Left lung (tissue), 10 donors: ENCODE results near the gene ATP23. TPM values are rescaled to one million over a fixed set of nuclear protein-coding genes. Genes with fewer than 3 reads are reported as not detected.
A peak's percentile ranks its signal among the peaks of the same experiment; 100 is the strongest.

ENCODE experiments used
- ATAC-seq: fragments of 200-7000 bp; cut with Tn5 transposase; one replicate; pipeline ENCODE4 v1.9.1; 2020; ENCODE audit warnings: moderate library complexity
- DNase-seq, 4 donors: peaks; one replicate each; pipeline ENCODE4 v3.0.0-alpha.2; 2013 to 2020
- H3K27ac ChIP-seq, 2 donors: fragments of 200-600 bp; sonication (generic) in 1 of 2; one replicate each; pipeline versions ENCODE4 v1.5.0 to v1.8.0; 2020 to 2021
- H3K27me3 ChIP-seq, 2 donors: fragments of 200-600 bp; sonication (generic) in 1 of 2; one replicate each; pipeline versions ENCODE4 v1.5.0 to v1.8.0; 2020 to 2021
- H3K36me3 ChIP-seq, 2 donors: fragments of 200-600 bp; sonication (generic) in 1 of 2; one replicate each; pipeline versions ENCODE4 v1.5.0 to v1.8.0; 2020 to 2021
- H3K4me1 ChIP-seq, 2 donors: fragments of 200-600 bp; one replicate each; pipeline ENCODE4 v1.8.0; 2021
- H3K4me3 ChIP-seq, 2 donors: fragments of 200-600 bp; sonication (generic) in 1 of 2; one replicate each; pipeline versions ENCODE4 v1.5.0 to v1.8.0; 2020 to 2021; ENCODE audit warnings: mild to moderate bottlenecking in 1 of 2
- H3K9me3 ChIP-seq, 2 donors: fragments of 200-600 bp; sonication (generic) in 1 of 2; one replicate each; pipeline versions ENCODE4 v1.5.0 to v1.8.0; 2020 to 2021
- intact Hi-C, 2 donors: fragments of 100-400 bp; cut with DNase I; formaldehyde crosslinking; loops; one replicate each; pipeline versions ENCODE4 v1.11.2 to v1.14.2; 2022
- polyA plus RNA-seq, 6 donors: library from polyadenylated mRNA; unstranded; fragments of 120-200 nt; gene quantifications; one replicate each; pipeline ENCODE4 v1.2.1, GENCODE V29; 2013; ENCODE audit not compliant: insufficient read length in 6 of 6
- total RNA-seq, 2 donors: library from RNA; stranded (reverse); fragmentation: NEBNext Ultra II Directional; extraction: Animal tissue kit (Norgen Biotek cat#: 25700); gene quantifications; one replicate each; pipeline ENCODE4 v1.2.1, GENCODE V29; 2021
- TF ChIP-seq, protein P1 (sequence below), 2 donors: fragments of 200-600 bp; sonication (generic) in 1 of 2; IDR thresholded peaks; one replicate each; pipeline versions ENCODE4 v1.5.0 to v1.8.0; 2021; ENCODE audit warnings: antibody characterized with exemption in 2 of 2
- donor health status: DM: no; HTN: yes; CAD: no.
- donor health status: DM: no; HTN: no; CAD: no.

ATP23 gene
- total and polyA plus RNA-seq, 8 donors, result 6.1 to 14.1 (median 9.1) TPM

DNA sequence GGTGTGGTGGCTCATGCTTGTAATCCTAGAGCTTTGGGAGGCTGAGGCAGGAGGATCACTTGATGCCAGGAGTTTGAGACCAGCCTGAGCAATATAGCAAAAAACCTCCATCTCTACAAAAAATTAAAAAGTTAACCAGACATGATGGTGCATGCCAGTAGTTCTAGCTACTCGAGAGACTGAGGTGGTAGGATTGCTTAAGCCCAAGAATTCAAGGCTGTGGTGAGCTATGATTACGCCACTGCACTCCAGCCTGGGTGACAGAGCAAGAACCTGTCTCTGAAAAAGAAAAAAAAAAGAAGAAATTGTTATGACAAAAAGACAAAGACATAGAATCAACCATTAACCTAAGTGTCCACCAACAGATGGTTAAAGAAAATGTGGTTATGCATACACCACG lies 2.1 kb upstream of the ATP23 start:
- peak overlapping the region in 1 of 2 donors; percentile 96 for H3K27ac ChIP-seq
- peaks cover 4 to 47% of the 10 kb centered on the region in 2 donors for H3K4me1 ChIP-seq
- H3K4me3 ChIP-seq, result no peak overlapping the region
- H3K9me3 ChIP-seq, result no peaks in the 10 kb centered on the region
- TF ChIP-seq, protein P1, sequence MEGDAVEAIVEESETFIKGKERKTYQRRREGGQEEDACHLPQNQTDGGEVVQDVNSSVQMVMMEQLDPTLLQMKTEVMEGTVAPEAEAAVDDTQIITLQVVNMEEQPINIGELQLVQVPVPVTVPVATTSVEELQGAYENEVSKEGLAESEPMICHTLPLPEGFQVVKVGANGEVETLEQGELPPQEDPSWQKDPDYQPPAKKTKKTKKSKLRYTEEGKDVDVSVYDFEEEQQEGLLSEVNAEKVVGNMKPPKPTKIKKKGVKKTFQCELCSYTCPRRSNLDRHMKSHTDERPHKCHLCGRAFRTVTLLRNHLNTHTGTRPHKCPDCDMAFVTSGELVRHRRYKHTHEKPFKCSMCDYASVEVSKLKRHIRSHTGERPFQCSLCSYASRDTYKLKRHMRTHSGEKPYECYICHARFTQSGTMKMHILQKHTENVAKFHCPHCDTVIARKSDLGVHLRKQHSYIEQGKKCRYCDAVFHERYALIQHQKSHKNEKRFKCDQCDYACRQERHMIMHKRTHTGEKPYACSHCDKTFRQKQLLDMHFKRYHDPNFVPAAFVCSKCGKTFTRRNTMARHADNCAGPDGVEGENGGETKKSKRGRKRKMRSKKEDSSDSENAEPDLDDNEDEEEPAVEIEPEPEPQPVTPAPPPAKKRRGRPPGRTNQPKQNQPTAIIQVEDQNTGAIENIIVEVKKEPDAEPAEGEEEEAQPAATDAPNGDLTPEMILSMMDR (IDR thresholded peaks at IDR 0.05), result no peak
- H3K36me3 ChIP-seq, result no peaks in the 10 kb centered on the region
- no peaks in the 10 kb centered on the region for H3K27me3 ChIP-seq
- DNase-seq, result no peak
- intact Hi-C loops, result no loop called here
- ATAC-seq, result no peak

GRCh38 chr12:57940052-57940914 lies 1.1 kb upstream of the ATP23 start:
- ATAC-seq (no peak), DNase-seq (no peak)
- H3K27me3 ChIP-seq, result no peaks in the 10 kb centered on the region

DNA sequence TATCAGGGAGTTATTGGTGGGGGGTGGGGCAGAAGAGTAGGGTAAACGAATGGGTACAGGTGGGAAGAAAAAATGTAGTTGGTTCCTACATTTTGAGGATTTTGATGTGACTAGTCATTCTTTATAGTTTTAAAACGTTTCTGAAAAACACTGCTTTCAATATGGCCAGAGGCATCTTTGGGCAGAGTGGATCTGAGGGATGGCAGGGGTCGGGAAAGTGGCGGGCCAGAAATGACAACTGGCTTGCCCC lies 527 bp upstream of the ATP23 start:
- TF ChIP-seq, protein P1 (IDR thresholded peaks at IDR 0.05), result no peak
- DNase-seq, result no peak
- Histone ChIP-seq H3K9me3 (no peaks in the 10 kb centered on the region), H3K27me3 (no peaks in the 10 kb centered on the region), H3K36me3 (no peaks in the 10 kb centered on the region), H3K4me3 (peak overlapping the region; percentile 55 to 67), H3K4me1 (peaks cover 4 to 35% of the 10 kb centered on the region in 2 donors), H3K27ac (peak overlapping the region; percentile 89 to 96)
- intact Hi-C loops, result no loop called here
- no peak for ATAC-seq

More at GRCh38 chr12:57940052-57940914, 1.1 kb upstream of the ATP23 start:
- H3K4me3 ChIP-seq, result peak overlapping the region; percentile 55 to 67
- H3K9me3 ChIP-seq, result no peaks in the 10 kb centered on the region
- TF ChIP-seq, protein P1 (IDR thresholded peaks at IDR 0.05), result no peak
- H3K27ac ChIP-seq, result peak overlapping the region; percentile 89 to 96
- H3K36me3 ChIP-seq, result no peaks in the 10 kb centered on the region
- intact Hi-C loops, result no loop called here
- peaks cover 4 to 40% of the 10 kb centered on the region in 2 donors for H3K4me1 ChIP-seq

DNA sequence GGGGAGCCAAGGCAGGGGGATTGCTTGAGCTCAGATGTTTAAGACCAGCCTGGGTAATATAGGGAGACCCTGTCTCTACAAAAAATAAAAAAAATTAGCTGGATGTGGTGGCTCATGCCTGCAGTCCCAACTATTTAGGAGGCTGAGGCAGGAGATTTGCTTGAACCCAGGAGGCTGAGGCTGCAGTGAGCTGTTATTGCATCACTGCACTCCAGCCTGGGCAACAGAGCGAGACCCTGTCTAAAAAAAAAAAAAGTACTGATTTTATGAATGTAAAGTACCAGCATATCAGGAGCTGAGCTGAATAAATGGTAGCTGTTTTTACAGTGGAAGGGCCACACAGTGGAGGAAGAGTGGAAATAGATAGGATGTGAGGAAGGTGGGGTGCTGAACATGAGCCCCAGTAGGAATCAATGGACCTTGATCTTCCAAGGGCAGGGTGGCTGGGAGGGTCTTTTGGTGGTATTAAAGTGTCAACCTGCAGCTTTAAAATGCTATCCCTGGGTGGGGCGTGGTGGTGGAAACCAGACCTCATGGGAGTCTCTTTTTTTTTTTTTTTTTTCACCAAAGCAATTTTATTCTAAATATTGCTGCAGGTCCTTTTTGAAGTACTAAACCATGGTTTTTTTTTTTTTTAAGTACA lies 2.2 kb downstream of the ATP23 start:
- Histone ChIP-seq H3K4me1 (peaks cover 0 to 30% of the 10 kb centered on the region in 2 donors), H3K27ac (no peak overlapping the region), H3K4me3 (no peak overlapping the region), H3K27me3 (no peaks in the 10 kb centered on the region), H3K36me3 (peaks cover 0 to 5% of the 10 kb centered on the region in 2 donors), H3K9me3 (no peaks in the 10 kb centered on the region)
- intact Hi-C loops, result no loop called here
- ATAC-seq, result no peak
- TF ChIP-seq, protein P1 (IDR thresholded peaks at IDR 0.05), result no peak
- no peak for DNase-seq

DNA sequence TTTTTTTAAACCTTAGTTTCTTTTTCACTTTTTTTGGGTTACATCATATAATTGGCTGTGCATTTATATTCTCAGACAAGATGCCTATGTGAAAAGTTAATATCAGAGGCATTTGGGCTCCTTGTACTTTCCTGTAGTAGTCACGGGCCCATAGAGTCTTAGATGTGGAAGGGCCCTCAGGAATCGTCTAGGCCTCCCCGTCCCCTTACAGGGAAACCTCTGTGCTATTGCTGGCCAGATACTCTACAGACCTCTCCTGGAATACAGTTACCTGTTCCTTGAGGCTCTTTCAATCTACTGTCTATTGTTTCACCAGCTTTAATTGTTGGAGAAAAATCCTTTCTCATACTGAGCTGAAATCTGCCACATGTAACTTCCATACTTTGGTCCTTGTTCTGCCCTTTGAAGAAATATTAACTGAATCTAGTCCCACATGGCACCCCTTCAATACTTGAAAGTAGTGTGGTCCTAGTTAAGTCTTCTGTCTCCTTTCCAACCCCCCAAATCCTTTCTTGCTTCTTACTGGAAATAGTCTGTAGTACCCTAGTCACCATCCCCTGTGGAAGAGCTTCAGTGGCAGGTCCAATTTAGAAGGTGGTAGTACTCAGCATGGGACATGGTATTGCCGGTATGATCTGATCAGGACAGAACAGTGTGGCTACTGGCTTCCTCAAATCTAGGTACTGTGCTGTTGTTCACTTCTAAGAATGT lies 3.1 kb downstream of the ATP23 start:
- no peaks in the 10 kb centered on the region for H3K27me3 ChIP-seq
- no peak overlapping the region for H3K27ac ChIP-seq
- intact Hi-C loops, result no loop called here
- H3K36me3 ChIP-seq, result peaks cover 0 to 6% of the 10 kb centered on the region in 2 donors
- ATAC-seq (no peak), DNase-seq (no peak)
- no peak overlapping the region for H3K4me3 ChIP-seq
- TF ChIP-seq, protein P1 (IDR thresholded peaks at IDR 0.05), result no peak
- peaks cover 0 to 29% of the 10 kb centered on the region in 2 donors for H3K4me1 ChIP-seq
- no peaks in the 10 kb centered on the region for H3K9me3 ChIP-seq
